Natural killer cell (primary cell): ENCODE data around the gene TPSB2. TPM values are rescaled to one million over a fixed set of nuclear protein-coding genes. Genes with fewer than 3 reads are reported as not detected.
"Not testable (repeated sequence)": the region's sequence is repeated elsewhere in the genome, so short reads cannot be mapped to it uniquely, and the experiment has no call there.

Source experiments
- ATAC-seq, 3 donors: fragments of 150-1000 bp in 2 of 3; fragments of 200-7000 bp in 1 of 3; cut with Tn5 transposase; 1 replicate in 1 of 3; 2 replicates in 2 of 3; pipeline ENCODE4 v1.10.0; 2021; ENCODE audit warnings: mild to moderate bottlenecking in 2 of 3, moderate library complexity in 2 of 3
- DNase-seq, 2 donors: peaks; one replicate each; pipeline versions ENCODE4 v3.0.0 to v3.0.0-alpha.2; 2013 to 2021; ENCODE audit warnings: mixed read lengths in 1 of 2
- H3K27ac ChIP-seq: one replicate; pipeline ENCODE4 v1.5.1; 2013; ENCODE audit warnings: mild to moderate bottlenecking, low read length
- H3K27me3 ChIP-seq: one replicate; pipeline ENCODE4 v1.6.1; 2013; ENCODE audit warnings: low read length; ENCODE audit not compliant: control insufficient read depth, insufficient read depth
- H3K36me3 ChIP-seq: one replicate; pipeline ENCODE4 v1.6.1; 2013; ENCODE audit warnings: low read length; ENCODE audit not compliant: control insufficient read depth, insufficient read depth
- H3K4me1 ChIP-seq: one replicate; pipeline ENCODE4 v1.6.1; 2013; ENCODE audit warnings: low read length; ENCODE audit not compliant: control insufficient read depth, insufficient read depth
- H3K4me3 ChIP-seq: one replicate; pipeline ENCODE4 v1.5.1; 2013; ENCODE audit warnings: low read length
- H3K9me3 ChIP-seq: one replicate; pipeline ENCODE4 v1.6.1; 2013; ENCODE audit warnings: low read length; ENCODE audit not compliant: control insufficient read depth, insufficient read depth
- H3K27ac Mint-ChIP-seq, 2 donors: one replicate each; pipeline ENCODE4 v1.8.0; 2022; ENCODE audit warnings: mild to moderate bottlenecking in 2 of 2, mixed read lengths in 2 of 2, moderate library complexity in 1 of 2
- H3K27me3 Mint-ChIP-seq, 2 donors: one replicate each; pipeline ENCODE4 v1.8.0; 2022; ENCODE audit warnings: low read depth in 2 of 2, mixed read lengths in 2 of 2
- H3K36me3 Mint-ChIP-seq: one replicate; pipeline ENCODE4 v1.8.0; 2022; ENCODE audit warnings: mixed read lengths
- H3K4me1 Mint-ChIP-seq, 2 donors: one replicate each; pipeline ENCODE4 v1.8.0; 2022; ENCODE audit warnings: mixed read lengths in 2 of 2
- H3K4me3 Mint-ChIP-seq: one replicate; pipeline ENCODE4 v1.8.0; 2022; ENCODE audit warnings: mild to moderate bottlenecking, moderate library complexity, mixed read lengths
- H3K9me3 Mint-ChIP-seq, 2 donors: one replicate each; pipeline ENCODE4 v1.8.0; 2022; ENCODE audit warnings: mixed read lengths in 2 of 2
- WGBS: methylation state at CpG from one replicate; pipeline ENCODE4 v1.1.7; 2013; ENCODE audit warnings: missing lambda C conversion rate; ENCODE audit not compliant: insufficient coverage; 5-methylcytosine and 5-hydroxymethylcytosine counted together
- intact Hi-C: fragments of 100-400 bp; cut with micrococcal nuclease; formaldehyde crosslinking; loops from one replicate; pipeline ENCODE4 v1.14.2; 2022
- total RNA-seq, 4 donors: library from RNA; stranded (reverse); fragments of 120-200 nt in 1 of 4; gene quantifications; one replicate each; pipeline versions ENCODE4 v1.2.3 to v1.2.4, GENCODE V29; 2013 to 2022
- TF ChIP-seq, protein P1 (sequence below): fragments of 200-600 bp; IDR thresholded peaks from one replicate; pipeline ENCODE4 v1.8.0; 2022; ENCODE audit warnings: antibody characterized with exemption

TPSB2 gene
- total RNA-seq, 3 donors from 2014 or later (not counting 1 experiment from before 2014, with no cell fraction given): 12.6 TPM; not detected in 2

- ATAC-seq (no peak), DNase-seq (no peak)
- Mint-ChIP-seq H3K4me3 (no peak overlapping the region), H3K36me3 (no peaks in the 10 kb centered on the region), H3K4me1 (peaks cover 0 to 10% of the 10 kb centered on the region in 2 donors), H3K27me3 (peaks cover 0 to 18% of the 10 kb centered on the region in 2 donors), H3K9me3 (no peaks in the 10 kb centered on the region), H3K27ac (no peak overlapping the region)
- H3K4me1 ChIP-seq: peaks cover 5% of the 10 kb centered on the region
- no peaks in the 10 kb centered on the region for H3K36me3 ChIP-seq
- H3K27ac ChIP-seq: no peak overlapping the region
- H3K9me3 ChIP-seq: no peaks in the 10 kb centered on the region
- WGBS: 85% methylated on average over 15 of the region's 15 CpGs
- intact Hi-C loops: no loop called here
- H3K27me3 ChIP-seq: no peaks in the 10 kb centered on the region
- no peak overlapping the region for H3K4me3 ChIP-seq
- TF ChIP-seq, protein P1, sequence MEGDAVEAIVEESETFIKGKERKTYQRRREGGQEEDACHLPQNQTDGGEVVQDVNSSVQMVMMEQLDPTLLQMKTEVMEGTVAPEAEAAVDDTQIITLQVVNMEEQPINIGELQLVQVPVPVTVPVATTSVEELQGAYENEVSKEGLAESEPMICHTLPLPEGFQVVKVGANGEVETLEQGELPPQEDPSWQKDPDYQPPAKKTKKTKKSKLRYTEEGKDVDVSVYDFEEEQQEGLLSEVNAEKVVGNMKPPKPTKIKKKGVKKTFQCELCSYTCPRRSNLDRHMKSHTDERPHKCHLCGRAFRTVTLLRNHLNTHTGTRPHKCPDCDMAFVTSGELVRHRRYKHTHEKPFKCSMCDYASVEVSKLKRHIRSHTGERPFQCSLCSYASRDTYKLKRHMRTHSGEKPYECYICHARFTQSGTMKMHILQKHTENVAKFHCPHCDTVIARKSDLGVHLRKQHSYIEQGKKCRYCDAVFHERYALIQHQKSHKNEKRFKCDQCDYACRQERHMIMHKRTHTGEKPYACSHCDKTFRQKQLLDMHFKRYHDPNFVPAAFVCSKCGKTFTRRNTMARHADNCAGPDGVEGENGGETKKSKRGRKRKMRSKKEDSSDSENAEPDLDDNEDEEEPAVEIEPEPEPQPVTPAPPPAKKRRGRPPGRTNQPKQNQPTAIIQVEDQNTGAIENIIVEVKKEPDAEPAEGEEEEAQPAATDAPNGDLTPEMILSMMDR: no peak
Measured at GRCh38 chr16:1273816-1274215, 43.8 kb upstream of the TPSB2 start.

- H3K9me3 ChIP-seq: no peaks in the 10 kb centered on the region
- no peaks in the 10 kb centered on the region for H3K36me3 Mint-ChIP-seq
- ATAC-seq (no peak), DNase-seq (no peak)
- H3K4me3 Mint-ChIP-seq: no peak overlapping the region
- TF ChIP-seq, protein P1: no peak
- H3K9me3 Mint-ChIP-seq: no peaks in the 10 kb centered on the region
- H3K36me3 ChIP-seq: no peaks in the 10 kb centered on the region
- peaks cover 0 to 16% of the 10 kb centered on the region in 2 donors for H3K27me3 Mint-ChIP-seq
- 81% methylated on average over 9 of the region's 9 CpGs for WGBS
- H3K4me3 ChIP-seq: no peak overlapping the region
- peaks cover 0 to 10% of the 10 kb centered on the region in 2 donors for H3K4me1 Mint-ChIP-seq
- no peak overlapping the region for H3K27ac Mint-ChIP-seq
- no peaks in the 10 kb centered on the region for H3K27me3 ChIP-seq
- peaks cover 5% of the 10 kb centered on the region for H3K4me1 ChIP-seq
- intact Hi-C loops: no loop called here
- H3K27ac ChIP-seq: no peak overlapping the region
Measured at GRCh38 chr16:1272453-1273198, 42.6 kb upstream of the TPSB2 start.

DNA sequence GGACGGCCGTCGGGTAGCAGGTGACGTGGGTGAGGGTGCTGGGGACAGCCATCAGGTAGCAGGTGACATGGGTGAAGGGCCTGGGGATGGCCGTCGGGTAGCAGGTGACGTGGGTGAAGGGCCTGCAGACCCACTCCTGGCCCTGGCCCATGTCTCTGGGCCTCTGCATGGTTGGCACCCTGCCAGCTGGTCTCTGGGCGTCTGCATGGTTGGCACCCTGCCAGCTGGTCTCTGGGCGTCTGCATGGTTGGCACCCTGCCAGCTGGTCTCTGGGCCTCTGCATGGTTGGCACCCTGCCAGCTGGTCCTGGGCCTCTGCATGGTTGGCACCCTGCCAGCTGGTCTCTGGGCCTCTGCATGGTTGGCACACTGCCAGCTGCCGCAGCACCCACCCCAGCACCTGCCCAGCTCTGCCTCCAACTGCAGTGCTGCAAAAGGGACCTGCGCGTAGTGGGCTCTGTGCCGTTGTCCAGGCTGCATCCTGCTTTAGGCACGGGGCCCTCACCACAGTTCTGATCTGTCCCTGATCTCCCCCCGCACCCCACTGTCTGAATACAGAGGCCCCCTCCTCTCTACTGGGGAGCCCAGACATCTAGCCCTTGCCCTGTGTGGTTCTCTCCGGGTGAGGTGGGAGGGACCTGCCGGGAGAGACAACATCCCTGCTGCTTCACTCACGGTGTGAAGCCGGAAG is 41.9 kb upstream of the TPSB2 start:
- ATAC-seq, H3K4me1 Mint-ChIP-seq, H3K9me3 ChIP-seq, H3K36me3 Mint-ChIP-seq, H3K27me3 ChIP-seq, intact Hi-C loops, H3K4me3 ChIP-seq, H3K27ac ChIP-seq, H3K36me3 ChIP-seq, H3K9me3 Mint-ChIP-seq, DNase-seq, H3K4me3 Mint-ChIP-seq, H3K4me1 ChIP-seq, H3K27ac Mint-ChIP-seq: not testable (repeated sequence)
- H3K27me3 Mint-ChIP-seq: peaks cover 0 to 15% of the 10 kb centered on the region in 2 donors
- WGBS: 25% methylated on average over 19 of the region's 19 CpGs

GRCh38 chr16:1271380-1271723 is 41.4 kb upstream of the TPSB2 start:
- H3K9me3 Mint-ChIP-seq: no peaks in the 10 kb centered on the region
- no peak for ATAC-seq
- 79% methylated on average over 12 of the region's 12 CpGs for WGBS
- Histone ChIP-seq H3K36me3 (no peaks in the 10 kb centered on the region), H3K27me3 (no peaks in the 10 kb centered on the region), H3K4me1 (peaks cover 5% of the 10 kb centered on the region), H3K4me3 (no peak overlapping the region), H3K9me3 (no peaks in the 10 kb centered on the region), H3K27ac (no peak overlapping the region)
- DNase-seq: no peak
- H3K27ac Mint-ChIP-seq: no peak overlapping the region
- intact Hi-C loops: no loop called here
- no peaks in the 10 kb centered on the region for H3K36me3 Mint-ChIP-seq
- H3K4me1 Mint-ChIP-seq: peaks cover 0 to 10% of the 10 kb centered on the region in 2 donors
- TF ChIP-seq, protein P1: no peak
- peaks cover 0 to 17% of the 10 kb centered on the region in 2 donors for H3K27me3 Mint-ChIP-seq
- no peak overlapping the region for H3K4me3 Mint-ChIP-seq

- H3K9me3 Mint-ChIP-seq, H3K27ac ChIP-seq, H3K36me3 ChIP-seq, H3K27me3 ChIP-seq, H3K4me3 Mint-ChIP-seq, H3K4me3 ChIP-seq, H3K4me1 ChIP-seq, H3K9me3 ChIP-seq, ATAC-seq, H3K36me3 Mint-ChIP-seq, DNase-seq, H3K4me1 Mint-ChIP-seq, H3K27ac Mint-ChIP-seq, intact Hi-C loops: not testable (repeated sequence)
- 91% methylated on average over 7 of the region's 7 CpGs for WGBS
- peaks cover 0 to 15% of the 10 kb centered on the region in 2 donors for H3K27me3 Mint-ChIP-seq
Measured at GRCh38 chr16:1269418-1269817, 39.4 kb upstream of the TPSB2 start.
